ENCODE measurements around the gene SHANK1.

DNA sequence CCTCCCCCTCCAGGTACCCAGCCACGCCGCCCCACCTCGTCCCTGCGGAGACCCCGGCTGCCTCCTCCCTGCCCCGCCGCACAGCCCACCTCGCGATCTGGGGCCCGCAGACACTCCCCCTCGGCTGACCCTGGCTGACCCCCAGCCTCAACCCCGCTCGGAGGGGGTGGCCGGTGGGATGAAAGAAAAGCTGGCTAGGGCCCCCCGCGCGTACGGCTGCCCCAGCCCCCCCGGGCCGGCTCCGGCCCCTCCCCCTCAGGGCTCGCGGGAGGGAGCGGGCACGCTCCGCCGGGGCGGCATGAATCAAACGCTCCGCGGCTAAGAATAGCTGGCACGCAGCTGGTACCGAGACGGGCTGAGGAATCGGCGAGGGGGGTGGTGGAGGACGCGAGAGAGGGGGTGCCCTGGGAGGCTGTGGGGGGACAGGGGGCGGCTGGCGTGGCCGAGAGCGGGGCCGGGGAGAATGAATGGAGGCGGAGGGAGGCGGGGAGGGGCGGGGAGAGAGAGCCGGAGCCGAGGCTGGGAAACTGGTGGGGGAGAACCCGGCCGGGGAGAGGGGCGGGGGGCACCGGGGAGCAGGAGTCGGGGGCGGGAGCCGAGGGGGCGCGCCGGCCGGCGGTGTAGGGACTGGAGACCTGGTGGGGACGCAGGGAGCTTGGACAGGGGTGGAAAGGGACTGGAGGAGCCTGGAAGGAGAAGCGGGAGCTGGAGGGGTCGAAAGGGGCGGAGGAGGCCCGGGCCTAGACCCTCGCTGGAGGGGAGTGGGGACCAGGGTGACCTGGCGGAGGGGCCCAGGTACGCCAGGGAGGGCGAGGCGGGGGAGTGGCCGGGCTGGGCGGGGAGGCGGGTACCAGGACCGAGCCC, 1.1 kb downstream of the SHANK1 start:
- TF ChIP-seq, protein P1, sequence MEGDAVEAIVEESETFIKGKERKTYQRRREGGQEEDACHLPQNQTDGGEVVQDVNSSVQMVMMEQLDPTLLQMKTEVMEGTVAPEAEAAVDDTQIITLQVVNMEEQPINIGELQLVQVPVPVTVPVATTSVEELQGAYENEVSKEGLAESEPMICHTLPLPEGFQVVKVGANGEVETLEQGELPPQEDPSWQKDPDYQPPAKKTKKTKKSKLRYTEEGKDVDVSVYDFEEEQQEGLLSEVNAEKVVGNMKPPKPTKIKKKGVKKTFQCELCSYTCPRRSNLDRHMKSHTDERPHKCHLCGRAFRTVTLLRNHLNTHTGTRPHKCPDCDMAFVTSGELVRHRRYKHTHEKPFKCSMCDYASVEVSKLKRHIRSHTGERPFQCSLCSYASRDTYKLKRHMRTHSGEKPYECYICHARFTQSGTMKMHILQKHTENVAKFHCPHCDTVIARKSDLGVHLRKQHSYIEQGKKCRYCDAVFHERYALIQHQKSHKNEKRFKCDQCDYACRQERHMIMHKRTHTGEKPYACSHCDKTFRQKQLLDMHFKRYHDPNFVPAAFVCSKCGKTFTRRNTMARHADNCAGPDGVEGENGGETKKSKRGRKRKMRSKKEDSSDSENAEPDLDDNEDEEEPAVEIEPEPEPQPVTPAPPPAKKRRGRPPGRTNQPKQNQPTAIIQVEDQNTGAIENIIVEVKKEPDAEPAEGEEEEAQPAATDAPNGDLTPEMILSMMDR (IDR thresholded peaks at IDR 0.05) = no peak
- TF ChIP-seq POLR2A (IDR thresholded peaks at IDR 0.05) = no peak
- no peak for TF ChIP-seq EP300 (IDR thresholded peaks at IDR 0.05)
